ENCODE data around the gene GTPBP1. TPM values are rescaled to one million over a fixed set of nuclear protein-coding genes. Genes with fewer than 3 reads are reported as not detected.

GTPBP1 gene
- total RNA-seq, 2 experiments from 2014 or later = 51.1 to 95.0 TPM

- intact Hi-C loops (cut with micrococcal nuclease; ENCODE audit: unreplicated experiment) = no loop called here
- Histone ChIP-seq H3K9me2 (ENCODE audit: insufficient read depth, low read length) (no peaks in the 10 kb centered on the region), H3K4me1 (ENCODE audit: insufficient read depth, low read length, poor library complexity, severe bottlenecking) (peaks cover 34% of the 10 kb centered on the region), H3K36me3 (ENCODE audit: insufficient read depth, low read length) (peaks cover 33% of the 10 kb centered on the region), H4K20me1 (ENCODE audit: insufficient read depth, low read length) (peaks cover 45% of the 10 kb centered on the region), H2AFZ (ENCODE audit: low read length) (no peak overlapping the region), H3K79me2 (ENCODE audit: insufficient read depth, low read depth, low read length) (peaks cover 77% of the 10 kb centered on the region), H3K9me3 (ENCODE audit: low read length) (no peaks in the 10 kb centered on the region), H3K4me3 (ENCODE audit: low read depth, low read length, poor library complexity, severe bottlenecking) (no peak overlapping the region), H3K27ac (ENCODE audit: low read depth, low read length, poor library complexity, severe bottlenecking) (no peak overlapping the region), H3K4me2 (ENCODE audit: low read length) (no peak overlapping the region)
- no peak for DNase-seq (ENCODE audit: low spot score)
- TF ChIP-seq CTCF (conservative IDR thresholded peaks at IDR 0.05; ENCODE audit: low read length) (no peak), EZH2phosphoT487 (IDR thresholded peaks at IDR 0.05; ENCODE audit: borderline replicate concordance, low read depth, low read length) (no peak)
- ChIA-PET POLR2A (no interaction called here), CTCF (ENCODE audit: unreplicated experiment) (no interaction called here)
- BruUV-seq (replicated peaks) = no TSS peak
Measured at GRCh38 chr22:38710866-38711265, 5.1 kb downstream of the GTPBP1 start.

GRCh38 chr22:38712486-38713207 is 6.9 kb downstream of the GTPBP1 start:
- peaks cover 34% of the 10 kb centered on the region for H4K20me1 ChIP-seq (ENCODE audit: insufficient read depth, low read length)
- intact Hi-C loops (cut with micrococcal nuclease; ENCODE audit: unreplicated experiment) = no loop called here
- no peaks in the 10 kb centered on the region for H3K9me2 ChIP-seq (ENCODE audit: insufficient read depth, low read length)
- H2AFZ ChIP-seq (ENCODE audit: low read length) = no peak overlapping the region
- no peak for TF ChIP-seq CTCF (conservative IDR thresholded peaks at IDR 0.05; ENCODE audit: low read length)
- no peak for TF ChIP-seq EZH2phosphoT487 (IDR thresholded peaks at IDR 0.05; ENCODE audit: borderline replicate concordance, low read depth, low read length)
- H3K27ac ChIP-seq (ENCODE audit: low read depth, low read length, poor library complexity, severe bottlenecking) = no peak overlapping the region
- no peak overlapping the region for H3K4me3 ChIP-seq (ENCODE audit: low read depth, low read length, poor library complexity, severe bottlenecking)
- no TSS peak for BruUV-seq (replicated peaks)
- H3K9me3 ChIP-seq (ENCODE audit: low read length) = no peaks in the 10 kb centered on the region
- no peak overlapping the region for H3K4me2 ChIP-seq (ENCODE audit: low read length)
- no peak for DNase-seq (ENCODE audit: low spot score)
- H3K79me2 ChIP-seq (ENCODE audit: insufficient read depth, low read depth, low read length) = peaks cover 60% of the 10 kb centered on the region
- CTCF ChIA-PET (ENCODE audit: unreplicated experiment) = no interaction called here
- H3K4me1 ChIP-seq (ENCODE audit: insufficient read depth, low read length, poor library complexity, severe bottlenecking) = peaks cover 26% of the 10 kb centered on the region
- H3K36me3 ChIP-seq (ENCODE audit: insufficient read depth, low read length) = peaks cover 50% of the 10 kb centered on the region
- POLR2A ChIA-PET = no interaction called here

GRCh38 chr22:38713921-38714320 is 8.2 kb downstream of the GTPBP1 start:
- H3K4me1 ChIP-seq (ENCODE audit: insufficient read depth, low read length, poor library complexity, severe bottlenecking) = peaks cover 13% of the 10 kb centered on the region
- no peak overlapping the region for H3K4me2 ChIP-seq (ENCODE audit: low read length)
- peaks cover 48% of the 10 kb centered on the region for H3K79me2 ChIP-seq (ENCODE audit: insufficient read depth, low read depth, low read length)
- no peak overlapping the region for H2AFZ ChIP-seq (ENCODE audit: low read length)
- CTCF ChIA-PET (ENCODE audit: unreplicated experiment) = interaction anchor here (1.2 kb wide), 1 partner anchor 29 kb away, joined by 3 read pairs; no protein-coding TSS in a partner anchor
- intact Hi-C loops (cut with micrococcal nuclease; ENCODE audit: unreplicated experiment) = no loop called here
- no peak overlapping the region for H3K27ac ChIP-seq (ENCODE audit: low read depth, low read length, poor library complexity, severe bottlenecking)
- no peaks in the 10 kb centered on the region for H3K9me3 ChIP-seq (ENCODE audit: low read length)
- H3K4me3 ChIP-seq (ENCODE audit: low read depth, low read length, poor library complexity, severe bottlenecking) = no peak overlapping the region
- H3K36me3 ChIP-seq (ENCODE audit: insufficient read depth, low read length) = peaks cover 61% of the 10 kb centered on the region
- POLR2A ChIA-PET = no interaction called here
- DNase-seq (ENCODE audit: low spot score) = no peak
- peaks cover 28% of the 10 kb centered on the region for H4K20me1 ChIP-seq (ENCODE audit: insufficient read depth, low read length)
- no TSS peak for BruUV-seq (replicated peaks)
- TF ChIP-seq EZH2phosphoT487 (IDR thresholded peaks at IDR 0.05; ENCODE audit: borderline replicate concordance, low read depth, low read length) = no peak
- no peak for TF ChIP-seq CTCF (conservative IDR thresholded peaks at IDR 0.05; ENCODE audit: low read length)
- no peaks in the 10 kb centered on the region for H3K9me2 ChIP-seq (ENCODE audit: insufficient read depth, low read length)
